ENCODE measurements around the gene GTF3C2. TPM values are rescaled to one million over a fixed set of nuclear protein-coding genes. Genes with fewer than 3 reads are reported as not detected.
A peak's percentile ranks its signal among the peaks of the same experiment; 100 is the strongest.

The GTF3C2 gene
- total and polyA plus RNA-seq, 9 of the 15 experiments (the other 6 are each of a cell fraction or from before 2014, with no cell fraction given), result 35.5 to 96.8 (median 53.0) TPM

DNA sequence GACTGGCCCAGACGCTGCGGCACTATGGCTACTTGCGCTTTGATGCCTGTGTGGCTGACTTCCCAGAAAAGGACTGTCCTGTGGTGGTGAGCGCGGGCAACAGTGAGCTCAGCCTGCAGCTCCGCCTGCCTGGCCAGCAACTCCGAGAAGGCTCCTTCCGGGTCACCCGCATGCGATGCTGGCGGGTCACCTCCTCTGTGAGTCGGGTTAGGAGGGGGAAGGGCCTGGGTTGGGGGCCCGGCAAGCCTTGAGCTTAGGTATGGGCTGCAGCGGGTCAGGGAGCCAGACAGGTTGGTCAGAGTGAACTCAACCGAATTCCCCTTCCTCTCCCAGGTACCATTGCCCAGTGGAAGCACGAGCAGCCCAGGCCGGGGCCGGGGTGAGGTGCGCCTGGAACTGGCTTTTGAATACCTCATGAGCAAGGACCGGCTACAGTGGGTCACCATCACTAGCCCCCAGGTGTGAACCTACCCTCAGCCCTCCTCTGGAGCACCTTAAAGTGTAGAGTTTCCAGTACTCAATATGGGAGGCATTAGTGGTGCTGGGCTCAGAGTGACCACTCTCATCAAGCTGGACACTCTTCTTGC is 19.0 kb upstream of the GTF3C2 start:
- Histone ChIP-seq H3K27me3 (ENCODE audit: control insufficient read depth in 2 of 2, insufficient read depth in 2 of 2, low read length in 2 of 2) (no peaks in the 10 kb centered on the region), H3K79me2 (ENCODE audit: control insufficient read depth, insufficient read depth, low read length) (peaks cover 45% of the 10 kb centered on the region), H3K4me2 (ENCODE audit: insufficient read depth, low read length) (no peak overlapping the region), H3K4me1 (replicated peaks in 1 of 2; ENCODE audit: control insufficient read depth in 2 of 2, insufficient read depth in 2 of 2, low read length in 2 of 2) (peaks cover 12 to 43% of the 10 kb centered on the region in 2 experiments), H2AFZ (ENCODE audit: low read depth, low read length) (no peak overlapping the region), H3K36me3 (ENCODE audit: control insufficient read depth, insufficient read depth, low read length) (peaks cover 71% of the 10 kb centered on the region), H4K20me1 (replicated peaks; ENCODE audit: control insufficient read depth, insufficient read depth, low read length) (no peaks in the 10 kb centered on the region), H3K27ac (ENCODE audit: extremely low read depth, low read depth, low read length) (no peak overlapping the region; the same call in 2 of the 3 replicates), H3K9me1 (ENCODE audit: control insufficient read depth, insufficient read depth, low read length) (no peaks in the 10 kb centered on the region), H3K9me3 (replicated peaks; ENCODE audit: control insufficient read depth, insufficient read depth, low read depth, low read length) (no peaks in the 10 kb centered on the region), H3K4me3 (no peak overlapping the region), H3K9ac (ENCODE audit: insufficient read depth in 1 of 2, low read depth in 2 of 2, low read length in 2 of 2) (no peak overlapping the region)
- 86% methylated on average over 14 of the region's 20 CpGs for WGBS (ENCODE audit: insufficient coverage, low coverage, missing lambda C conversion rate)
- no TSS peak for BruUV-seq (replicated peaks)
- in situ Hi-C loops (cut with MboI), result no loop called here
- TF ChIP-seq SUPT5H (IDR thresholded peaks at IDR 0.05) (no peak), MTA1 (IDR thresholded peaks at IDR 0.05; ENCODE audit: borderline replicate concordance) (no peak), KAT8 (IDR thresholded peaks at IDR 0.05; ENCODE audit: low read depth) (no peak), HNRNPLL (IDR thresholded peaks at IDR 0.05; ENCODE audit: low read depth, low read length, poor library complexity, severe bottlenecking) (no peak), U2AF1 (optimal IDR thresholded peaks at IDR 0.05; ENCODE audit: low read depth, low read length) (no peak), RBM22 (IDR thresholded peaks at IDR 0.05; ENCODE audit: low read depth, low read length, poor library complexity, severe bottlenecking) (peak; percentile 58), GABPB1 (CRISPR knock-in tag; IDR thresholded peaks at IDR 0.05) (no peak), RBM17 (IDR thresholded peaks at IDR 0.05; ENCODE audit: borderline replicate concordance, low read depth, low read length) (no peak), RBFOX2 (IDR thresholded peaks at IDR 0.05; ENCODE audit: low read depth, low read length) (peak; percentile 66; the same call in 1 of the 2 replicates), POLR2A (conservative IDR thresholded peaks at IDR 0.05) (0 out of 2 replicates have a peak, but pooled peaks have one; percentile 6), FOXK2 (conservative IDR thresholded peaks at IDR 0.05 in 1 of 2, IDR thresholded peaks at IDR 0.05 in 1 of 2; ENCODE audit: low read depth in 2 of 2) (no peak), MECOM (CRISPR knock-in tag; IDR thresholded peaks at IDR 0.05) (no peak), NR2C2 (CRISPR knock-in tag; IDR thresholded peaks at IDR 0.05) (no peak), NR2C2 (tag; IDR thresholded peaks at IDR 0.05) (no peak), NR3C1 (CRISPR knock-in tag; IDR thresholded peaks at IDR 0.05) (no peak), POLR2G (IDR thresholded peaks at IDR 0.05; ENCODE audit: low read depth, low read length) (peak; percentile 66), RNF2 (IDR thresholded peaks at IDR 0.05) (no peak)
- TF ChIP-seq, protein P1, sequence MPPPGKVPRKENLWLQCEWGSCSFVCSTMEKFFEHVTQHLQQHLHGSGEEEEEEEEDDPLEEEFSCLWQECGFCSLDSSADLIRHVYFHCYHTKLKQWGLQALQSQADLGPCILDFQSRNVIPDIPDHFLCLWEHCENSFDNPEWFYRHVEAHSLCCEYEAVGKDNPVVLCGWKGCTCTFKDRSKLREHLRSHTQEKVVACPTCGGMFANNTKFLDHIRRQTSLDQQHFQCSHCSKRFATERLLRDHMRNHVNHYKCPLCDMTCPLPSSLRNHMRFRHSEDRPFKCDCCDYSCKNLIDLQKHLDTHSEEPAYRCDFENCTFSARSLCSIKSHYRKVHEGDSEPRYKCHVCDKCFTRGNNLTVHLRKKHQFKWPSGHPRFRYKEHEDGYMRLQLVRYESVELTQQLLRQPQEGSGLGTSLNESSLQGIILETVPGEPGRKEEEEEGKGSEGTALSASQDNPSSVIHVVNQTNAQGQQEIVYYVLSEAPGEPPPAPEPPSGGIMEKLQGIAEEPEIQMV (tag; conservative IDR thresholded peaks at IDR 0.05; ENCODE audit: low read depth), result no peak
- TF ChIP-seq, protein P2, sequence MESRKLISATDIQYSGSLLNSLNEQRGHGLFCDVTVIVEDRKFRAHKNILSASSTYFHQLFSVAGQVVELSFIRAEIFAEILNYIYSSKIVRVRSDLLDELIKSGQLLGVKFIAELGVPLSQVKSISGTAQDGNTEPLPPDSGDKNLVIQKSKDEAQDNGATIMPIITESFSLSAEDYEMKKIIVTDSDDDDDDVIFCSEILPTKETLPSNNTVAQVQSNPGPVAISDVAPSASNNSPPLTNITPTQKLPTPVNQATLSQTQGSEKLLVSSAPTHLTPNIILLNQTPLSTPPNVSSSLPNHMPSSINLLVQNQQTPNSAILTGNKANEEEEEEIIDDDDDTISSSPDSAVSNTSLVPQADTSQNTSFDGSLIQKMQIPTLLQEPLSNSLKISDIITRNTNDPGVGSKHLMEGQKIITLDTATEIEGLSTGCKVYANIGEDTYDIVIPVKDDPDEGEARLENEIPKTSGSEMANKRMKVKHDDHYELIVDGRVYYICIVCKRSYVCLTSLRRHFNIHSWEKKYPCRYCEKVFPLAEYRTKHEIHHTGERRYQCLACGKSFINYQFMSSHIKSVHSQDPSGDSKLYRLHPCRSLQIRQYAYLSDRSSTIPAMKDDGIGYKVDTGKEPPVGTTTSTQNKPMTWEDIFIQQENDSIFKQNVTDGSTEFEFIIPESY (CRISPR knock-in tag; IDR thresholded peaks at IDR 0.05), result 0 out of 2 replicates have a peak, but pooled peaks have one; percentile 40
- TF ChIP-seq, protein P3, sequence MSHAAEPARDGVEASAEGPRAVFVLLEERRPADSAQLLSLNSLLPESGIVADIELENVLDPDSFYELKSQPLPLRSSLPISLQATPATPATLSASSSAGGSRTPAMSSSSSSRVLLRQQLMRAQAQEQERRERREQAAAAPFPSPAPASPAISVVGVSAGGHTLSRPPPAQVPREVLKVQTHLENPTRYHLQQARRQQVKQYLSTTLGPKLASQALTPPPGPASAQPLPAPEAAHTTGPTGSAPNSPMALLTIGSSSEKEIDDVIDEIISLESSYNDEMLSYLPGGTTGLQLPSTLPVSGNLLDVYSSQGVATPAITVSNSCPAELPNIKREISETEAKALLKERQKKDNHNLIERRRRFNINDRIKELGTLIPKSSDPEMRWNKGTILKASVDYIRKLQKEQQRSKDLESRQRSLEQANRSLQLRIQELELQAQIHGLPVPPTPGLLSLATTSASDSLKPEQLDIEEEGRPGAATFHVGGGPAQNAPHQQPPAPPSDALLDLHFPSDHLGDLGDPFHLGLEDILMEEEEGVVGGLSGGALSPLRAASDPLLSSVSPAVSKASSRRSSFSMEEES (CRISPR knock-in tag; IDR thresholded peaks at IDR 0.05), result no peak
- ATAC-seq, result no peak
- intact Hi-C loops (cut with micrococcal nuclease), result no loop called here
- ChIA-PET CTCF (ENCODE audit: low intra/inter-chr PET ratio) (no interaction called here), POLR2A (interaction anchor here (0.5 to 0.9 kb wide), 4 partner anchors 15 to 264 kb away, joined by 3 to 5 read pairs (median 3); partner anchors contain the start of gene GTF3C2)
- no peak for DNase-seq (ENCODE audit: extremely low read depth in 1 of 4, low spot score in 3 of 4)
- FAIRE-seq, result no peak
